ENCODE data around the gene MCEMP1. TPM values are rescaled to one million over a fixed set of nuclear protein-coding genes. Genes with fewer than 3 reads are reported as not detected.

MCEMP1 gene
- total RNA-seq, result not detected in 2 replicates

DNA sequence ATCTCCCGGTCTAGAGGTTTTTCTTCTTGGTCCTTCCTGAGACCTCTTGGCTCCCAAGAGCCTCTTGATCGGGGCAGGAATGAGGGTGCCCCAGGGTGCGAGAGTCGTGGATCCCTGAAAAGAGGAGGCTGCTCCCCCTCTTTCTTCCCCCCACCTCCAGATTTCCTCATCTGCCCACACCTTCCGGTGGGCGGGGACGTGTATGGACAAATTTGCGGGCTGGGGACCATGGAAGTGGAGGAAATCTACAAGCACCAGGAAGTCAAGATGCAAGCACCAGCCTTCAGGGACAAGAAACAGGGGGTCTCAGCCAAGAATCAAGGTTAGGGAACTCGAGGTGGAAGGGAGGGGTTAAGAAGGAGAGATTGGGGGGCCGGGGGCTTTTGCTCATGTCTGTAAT lies at the start of gene MCEMP1:
TSS of gene MCEMP1 (plus strand) at position 237 of the 400 bp plus-strand sequence. CDS start at position 268, 31 bp downstream.

DNA sequence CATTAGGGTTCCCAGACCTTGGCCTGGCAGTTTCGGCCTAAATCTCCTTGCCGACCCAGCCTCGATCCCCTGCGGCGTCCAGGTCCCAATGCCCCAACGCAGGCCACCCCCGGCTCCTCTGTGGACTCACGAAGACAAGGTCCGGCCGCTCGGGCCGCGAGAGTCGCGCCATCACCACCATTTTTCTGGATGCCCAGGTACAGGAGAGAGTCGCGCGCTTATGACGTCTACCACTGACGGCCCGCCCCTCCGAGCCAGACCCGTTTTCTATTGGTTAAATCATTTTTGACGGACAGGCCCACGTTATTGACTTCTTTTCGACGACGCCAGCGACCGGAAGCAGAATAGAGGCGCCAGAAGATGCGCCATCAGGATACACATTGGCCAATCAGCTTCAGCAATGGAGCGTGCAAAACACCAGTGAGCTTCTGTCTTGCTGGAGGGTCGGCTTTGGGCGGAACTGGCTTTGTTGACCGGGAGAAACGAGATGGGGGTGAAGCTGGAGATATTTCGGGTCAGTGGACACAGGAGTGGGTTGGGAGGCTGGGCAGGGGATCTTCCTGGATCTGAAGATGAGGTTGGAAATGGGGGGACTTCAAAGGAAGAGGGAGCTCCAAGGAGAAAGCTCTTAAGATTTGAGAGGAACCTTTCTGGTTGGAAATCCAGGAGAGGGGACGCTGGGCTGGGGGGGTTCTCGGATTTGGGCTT lies 47.4 kb upstream of the MCEMP1 start, which contains the start of the genes PET100 and XAB2:
TSS of gene PET100 (plus strand) at position 447 of the 708 bp plus-strand sequence. CDS start at position 488, 41 bp downstream.
TSS of gene XAB2 (minus strand) at position 199 of the 708 bp plus-strand sequence. CDS start at position 181, 18 bp downstream.

GRCh38 chr19:7633698-7634097 lies 43.2 kb upstream of the MCEMP1 start, which contains the start of gene PCP2:
Gene PCP2, minus strand, starts transcription at chr19:7633719. Its CDS starts 262 bp downstream, at chr19:7633457.

DNA sequence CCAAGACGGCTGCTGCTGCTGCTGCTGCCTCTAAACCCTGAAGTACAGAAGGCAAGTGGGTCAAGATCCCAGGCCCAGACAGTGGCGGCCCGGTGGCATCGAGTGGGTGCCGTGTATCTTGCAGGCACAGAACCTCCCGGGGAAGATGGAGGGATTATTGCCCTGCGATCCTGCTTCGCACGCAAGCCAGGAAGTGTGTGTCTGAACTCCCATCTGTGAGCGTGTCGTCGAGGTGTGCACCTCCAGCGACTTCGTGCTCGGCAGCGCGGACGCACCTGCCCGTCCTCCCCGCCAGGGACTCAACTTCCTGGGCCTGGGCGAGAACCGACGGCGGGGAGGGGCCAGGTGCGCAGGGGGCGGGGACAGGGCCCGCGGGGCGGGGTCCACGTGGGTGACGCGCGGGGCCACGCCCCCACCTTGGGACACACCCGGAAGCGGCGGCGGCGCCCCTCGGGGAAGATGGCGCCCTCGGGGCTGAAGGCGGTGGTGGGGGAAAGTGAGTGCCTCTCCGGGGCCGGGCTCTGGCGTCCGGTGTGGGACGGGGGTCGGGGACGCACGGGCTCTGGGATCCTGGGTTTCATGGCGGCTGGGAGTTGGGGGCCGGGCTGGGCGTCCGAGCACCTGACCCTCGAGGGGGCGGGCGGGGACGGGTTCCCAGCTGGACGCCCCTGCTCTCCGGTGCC lies 40.1 kb upstream of the MCEMP1 start, which contains the start of gene STXBP2:
TSS of gene STXBP2 (plus strand) at position 420 of the 683 bp plus-strand sequence. CDS start at position 460, 40 bp downstream.

DNA sequence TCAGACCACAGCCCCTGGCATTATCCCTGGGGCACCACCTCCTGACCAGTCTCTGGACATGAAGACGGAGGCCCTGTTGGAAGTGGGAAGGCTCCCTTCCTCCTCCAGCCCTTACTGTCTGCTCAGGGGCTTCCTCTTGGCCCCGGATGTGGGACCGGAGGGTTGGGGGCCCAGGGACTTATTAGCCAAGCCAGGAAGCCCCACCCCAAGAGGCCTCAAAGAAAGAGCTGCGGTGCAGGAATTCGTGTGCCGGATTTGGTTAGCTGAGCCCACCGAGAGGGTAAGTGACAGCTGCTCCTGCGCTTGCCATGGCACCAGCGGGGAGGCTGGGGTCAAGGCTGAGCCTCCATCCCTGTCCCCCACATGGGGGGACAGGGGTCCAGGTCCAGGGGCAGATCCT lies 8.0 kb upstream of the MCEMP1 start, which contains the start of gene RETN:
TSS of gene RETN (plus strand) at position 208 of the 400 bp plus-strand sequence. CDS start 278 bp downstream, outside the sequence.

GRCh38 chr19:7680606-7681339 lies 3.9 kb downstream of the MCEMP1 start, which contains the start of gene TRAPPC5:
Gene TRAPPC5, plus strand, starts transcription at chr19:7680833. Its CDS starts 1,421 bp downstream, at chr19:7682254.

DNA sequence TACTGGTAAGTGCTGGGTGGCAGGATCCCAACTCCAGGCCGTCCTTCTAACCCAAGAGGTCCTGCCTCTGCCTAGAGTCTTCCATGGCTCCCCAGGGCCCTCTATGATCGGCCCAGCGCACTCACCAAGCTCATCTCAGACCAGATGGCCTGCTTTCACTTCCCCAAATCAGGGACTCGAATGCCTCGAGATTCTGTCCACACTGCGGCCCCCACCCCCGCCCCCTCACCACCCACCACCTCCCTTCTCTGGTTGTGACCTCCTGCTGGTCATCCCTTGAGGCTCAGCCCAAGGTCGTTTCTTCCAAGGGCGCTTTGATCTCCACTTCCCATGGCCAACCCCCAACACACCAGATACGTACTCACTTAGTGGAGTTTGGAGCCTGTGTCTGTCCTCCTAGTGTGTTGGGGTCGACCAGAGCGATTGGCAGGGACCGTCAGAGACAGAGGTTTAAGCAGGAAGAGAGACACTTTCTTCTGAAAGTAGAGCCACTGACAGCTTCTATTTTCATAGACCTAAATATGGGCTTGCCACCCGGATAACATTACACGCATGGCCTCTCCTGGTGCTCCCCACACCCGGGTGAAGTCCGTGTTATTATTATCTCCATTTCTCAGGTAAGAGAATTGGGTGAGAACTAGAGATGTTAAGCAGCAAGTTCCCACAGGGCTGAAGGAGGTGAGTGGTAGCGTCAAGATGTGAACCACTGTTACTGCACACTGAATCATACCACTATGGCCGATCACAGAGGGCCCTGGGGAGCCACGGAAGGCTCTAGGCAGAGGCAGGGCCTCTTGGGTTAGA lies 25.0 kb downstream of the MCEMP1 start, which contains the start of gene FCER2:
TSS of gene FCER2 (minus strand) at position 478 of the 804 bp plus-strand sequence. CDS start 2,371 bp downstream, outside the sequence.

Other genes starting within 250 kb of the MCEMP1 start
- gene PEX11G, start 188.1 kb upstream of the MCEMP1 start, total RNA-seq, result 0.91 and 3.2 TPM in 2 replicates
- gene ZNF358, start 161.0 kb upstream of the MCEMP1 start, total RNA-seq, result 10.0 and 12.7 TPM in 2 replicates
- 1.3 and 3.0 TPM in 2 replicates for gene MCOLN1, start 154.5 kb upstream of the MCEMP1 start, total RNA-seq
- 68.2 and 79.0 TPM in 2 replicates for gene PNPLA6, start 141.4 kb upstream of the MCEMP1 start, total RNA-seq
- under 0.01 TPM in 1 of 2 replicates, not detected in the other for gene CAMSAP3, start 81.2 kb upstream of the MCEMP1 start, total RNA-seq
- 22.4 and 23.7 TPM in 2 replicates for gene XAB2, start 47.5 kb upstream of the MCEMP1 start, total RNA-seq
- 7.3 and 41.3 TPM in 2 replicates for gene PET100, start 47.3 kb upstream of the MCEMP1 start, total RNA-seq
- not detected in 2 replicates for gene PCP2, start 43.4 kb upstream of the MCEMP1 start, total RNA-seq
- 18.8 and 31.5 TPM in 2 replicates for gene STXBP2, start 40.0 kb upstream of the MCEMP1 start, total RNA-seq
- not detected in 2 replicates for gene RETN, start 8.0 kb upstream of the MCEMP1 start, total RNA-seq
- gene TRAPPC5, start 3.7 kb downstream of the MCEMP1 start, total RNA-seq, result 77.8 and 89.3 TPM in 2 replicates
- gene FCER2, start 25.0 kb downstream of the MCEMP1 start, total RNA-seq, result not detected in 2 replicates
- not detected in 2 replicates for gene CLEC4G, start 55.0 kb downstream of the MCEMP1 start, total RNA-seq
- not detected in 2 replicates for gene CD209, start 70.4 kb downstream of the MCEMP1 start, total RNA-seq
- 0.97 TPM in 1 of 2 replicates, not detected in the other for gene CLEC4M, start 86.2 kb downstream of the MCEMP1 start, total RNA-seq
- 8.8 and 11.0 TPM in 2 replicates for gene EVI5L, start 153.1 kb downstream of the MCEMP1 start, total RNA-seq
- not detected in 2 replicates for gene PRR36, start 197.3 kb downstream of the MCEMP1 start, total RNA-seq
- 1.1 and 1.3 TPM in 2 replicates for gene LRRC8E, start 211.4 kb downstream of the MCEMP1 start, total RNA-seq
- 8.4 and 11.6 TPM in 2 replicates for gene MAP2K7, start 226.8 kb downstream of the MCEMP1 start, total RNA-seq
- gene TGFBR3L, start 237.7 kb downstream of the MCEMP1 start, total RNA-seq, result 2.3 TPM in 1 of 2 replicates, not detected in the other
- 16.3 and 22.7 TPM in 2 replicates for gene SNAPC2, start 243.2 kb downstream of the MCEMP1 start, total RNA-seq
- gene CTXN1, start 249.0 kb downstream of the MCEMP1 start, total RNA-seq, result 4.1 and 12.3 TPM in 2 replicates

Data from epithelial cell of umbilical artery (primary cell).